SU-DHL-6 (cell line): ENCODE data around the gene KRTAP5-11.
"Not testable (repeated sequence)": the region's sequence is repeated elsewhere in the genome, so short reads cannot be mapped to it uniquely, and the experiment has no call there.

ENCODE experiments used
- H2AFZ ChIP-seq: fragments of 200-600 bp; sonication (generic); 2 replicates; pipeline ENCODE4 v1.6.1; 2014; ENCODE audit warnings: low read depth, mild to moderate bottlenecking, moderate library complexity, mixed read lengths, antibody characterized with exemption, low read length; ENCODE audit not compliant: severe bottlenecking
- H3F3A ChIP-seq: fragments of 200-600 bp; shearing (Covaris generic); 2 replicates; pipeline ENCODE4 v1.6.0; 2016; ENCODE audit warnings: antibody characterized with exemption, mild to moderate bottlenecking; ENCODE audit not compliant: insufficient read depth
- H3K27ac ChIP-seq: fragments of 200-600 bp; sonication (generic); 2 replicates; pipeline ENCODE4 v1.5.1; 2016; ENCODE audit warnings: low read depth, mild to moderate bottlenecking, low read length, moderate library complexity, mixed read lengths
- H3K27me3 ChIP-seq: fragments of 200-600 bp; sonication (generic), shearing (Covaris generic); 2 replicates; pipeline ENCODE4 v1.6.0; 2014; ENCODE audit warnings: mild to moderate bottlenecking, low read length
- H3K36me3 ChIP-seq: fragments of 200-600 bp; sonication (generic); 2 replicates; pipeline ENCODE4 v1.6.1; 2014; ENCODE audit warnings: mild to moderate bottlenecking, low read length, mixed read lengths
- H3K4me2 ChIP-seq: fragments of 300-600, 200-600 bp; shearing (Covaris generic), sonication (generic); 2 replicates; pipeline ENCODE4 v1.6.0; 2014; ENCODE audit warnings: low read length, low read depth, mild to moderate bottlenecking; ENCODE audit not compliant: poor library complexity, severe bottlenecking
- H3K4me3 ChIP-seq: fragments of 200-600 bp; sonication (generic); 2 replicates; pipeline ENCODE4 v1.5.1; 2014; ENCODE audit warnings: antibody characterized with exemption, low read length, mild to moderate bottlenecking, mixed read lengths; ENCODE audit not compliant: insufficient read depth, poor library complexity, severe bottlenecking
- H3K79me2 ChIP-seq: fragments of 200-600 bp; sonication (generic); 2 replicates; pipeline ENCODE4 v1.6.1; 2014; ENCODE audit warnings: mild to moderate bottlenecking, low read length, moderate library complexity; ENCODE audit not compliant: insufficient read depth
- H3K9ac ChIP-seq: fragments of 200-600 bp; sonication (generic); 2 replicates; pipeline ENCODE4 v1.7.0; 2014; ENCODE audit warnings: mild to moderate bottlenecking, low read length
- H3K9me2 ChIP-seq: fragments of 200-600 bp; sonication (generic); replicated peaks from 2 replicates; pipeline ENCODE4 v1.6.1; 2014; ENCODE audit warnings: low read length; ENCODE audit not compliant: insufficient read depth
- H3K9me3 ChIP-seq: fragments of 200-600 bp; sonication (generic); 2 replicates; pipeline ENCODE4 v1.6.1; 2014; ENCODE audit warnings: low read length, mixed read lengths; ENCODE audit not compliant: insufficient read depth
- H4K20me1 ChIP-seq: fragments of 200-600 bp; sonication (generic); 2 replicates; pipeline ENCODE4 v1.6.1; 2014; ENCODE audit warnings: low read depth, mild to moderate bottlenecking, antibody characterized with exemption, low read length, moderate library complexity, mixed read lengths
- TF ChIP-seq, protein P1 (sequence below): fragments of 200-600 bp; sonication (generic); IDR thresholded peaks from one replicate; pipeline ENCODE4 v1.5.1; 2017; ENCODE audit warnings: antibody characterized with exemption, mild to moderate bottlenecking, low read length, moderate library complexity; ENCODE audit not compliant: insufficient read depth, poor library complexity, severe bottlenecking

The KRTAP5-11 gene

DNA sequence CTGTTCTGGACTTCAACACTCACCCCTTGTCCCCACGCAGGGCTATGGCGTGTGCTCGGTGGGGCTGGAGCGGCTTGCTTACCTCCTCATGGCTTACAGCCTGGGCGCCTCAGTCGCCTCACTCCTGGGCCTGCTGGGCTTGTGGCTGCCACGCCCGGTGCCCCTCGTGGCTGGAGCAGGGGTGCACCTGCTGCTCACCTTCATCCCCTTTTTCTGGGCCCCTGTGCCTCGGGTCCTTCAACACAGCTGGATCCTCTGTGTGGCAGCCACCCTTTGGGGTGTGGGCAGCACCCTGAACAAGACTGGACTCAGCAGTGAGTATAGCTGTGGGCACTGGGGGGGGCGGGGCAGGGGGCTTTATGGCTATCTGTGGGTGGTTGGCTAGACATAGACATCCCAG lies 20.5 kb upstream of the KRTAP5-11 start:
- not testable (repeated sequence) for H2AFZ ChIP-seq, H3K36me3 ChIP-seq, H3K4me3 ChIP-seq, H3K4me2 ChIP-seq, H3K9me2 ChIP-seq, H3K9me3 ChIP-seq, H4K20me1 ChIP-seq, H3K27ac ChIP-seq, H3K27me3 ChIP-seq, H3F3A ChIP-seq, H3K79me2 ChIP-seq, H3K9ac ChIP-seq

DNA sequence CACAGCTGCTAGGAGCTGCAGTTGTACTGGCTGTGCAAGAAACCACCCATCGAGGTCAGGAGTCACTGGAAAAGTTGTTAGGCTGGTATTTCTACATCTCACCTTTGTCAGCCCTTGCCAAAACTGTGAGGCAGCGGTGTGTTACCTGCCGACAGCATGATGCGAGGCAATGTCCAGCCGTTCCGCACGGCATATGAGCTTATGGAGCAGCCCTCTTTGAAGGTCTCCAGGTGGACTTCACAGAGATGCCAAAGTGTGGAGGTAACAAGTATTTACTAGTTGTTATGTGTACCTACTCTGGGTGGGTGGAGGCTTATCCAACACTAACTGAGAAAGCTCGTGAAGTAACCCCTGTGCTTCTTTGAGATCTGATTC lies 6.9 kb upstream of the KRTAP5-11 start:
- not testable (repeated sequence) for H3K4me3 ChIP-seq, H2AFZ ChIP-seq, H3K9me3 ChIP-seq, H3K27me3 ChIP-seq, H3F3A ChIP-seq, H3K36me3 ChIP-seq, H3K27ac ChIP-seq, H3K9ac ChIP-seq, H3K9me2 ChIP-seq, H3K79me2 ChIP-seq, H4K20me1 ChIP-seq, H3K4me2 ChIP-seq

DNA sequence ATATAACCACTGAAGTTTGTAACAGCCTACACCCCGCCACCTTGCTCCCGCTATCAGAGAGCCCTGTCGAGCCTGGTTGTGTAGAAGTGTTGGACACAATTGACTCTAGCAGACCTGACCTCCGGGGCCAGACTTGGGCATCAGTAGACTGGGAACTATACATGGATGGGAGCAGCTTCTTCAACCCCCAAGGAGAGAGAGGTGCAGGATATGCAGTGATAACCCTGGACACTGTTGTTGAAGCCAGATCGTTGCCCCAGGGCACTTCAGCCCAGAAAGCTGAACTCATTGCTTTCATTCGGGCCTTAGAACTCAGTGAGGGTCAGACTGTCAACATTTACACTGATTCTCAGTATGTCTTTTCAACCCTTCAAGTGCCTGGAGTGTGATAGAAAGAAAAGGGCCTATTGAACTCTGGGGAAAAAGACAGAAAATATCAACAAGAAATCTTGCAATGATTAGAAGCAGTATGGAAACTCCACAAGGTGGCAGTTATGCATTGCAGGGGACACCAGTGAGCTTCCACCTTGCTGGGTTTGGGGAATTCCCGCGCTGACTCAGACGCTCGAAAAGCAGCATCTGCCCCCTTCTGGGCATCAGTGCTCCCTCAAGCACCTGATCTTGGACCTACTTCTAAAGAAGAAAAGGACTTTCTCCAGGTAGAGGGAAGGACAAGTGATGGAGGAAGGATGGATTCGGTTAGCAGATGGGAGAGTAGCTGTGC lies 6.3 kb upstream of the KRTAP5-11 start:
- TF ChIP-seq, protein P1, sequence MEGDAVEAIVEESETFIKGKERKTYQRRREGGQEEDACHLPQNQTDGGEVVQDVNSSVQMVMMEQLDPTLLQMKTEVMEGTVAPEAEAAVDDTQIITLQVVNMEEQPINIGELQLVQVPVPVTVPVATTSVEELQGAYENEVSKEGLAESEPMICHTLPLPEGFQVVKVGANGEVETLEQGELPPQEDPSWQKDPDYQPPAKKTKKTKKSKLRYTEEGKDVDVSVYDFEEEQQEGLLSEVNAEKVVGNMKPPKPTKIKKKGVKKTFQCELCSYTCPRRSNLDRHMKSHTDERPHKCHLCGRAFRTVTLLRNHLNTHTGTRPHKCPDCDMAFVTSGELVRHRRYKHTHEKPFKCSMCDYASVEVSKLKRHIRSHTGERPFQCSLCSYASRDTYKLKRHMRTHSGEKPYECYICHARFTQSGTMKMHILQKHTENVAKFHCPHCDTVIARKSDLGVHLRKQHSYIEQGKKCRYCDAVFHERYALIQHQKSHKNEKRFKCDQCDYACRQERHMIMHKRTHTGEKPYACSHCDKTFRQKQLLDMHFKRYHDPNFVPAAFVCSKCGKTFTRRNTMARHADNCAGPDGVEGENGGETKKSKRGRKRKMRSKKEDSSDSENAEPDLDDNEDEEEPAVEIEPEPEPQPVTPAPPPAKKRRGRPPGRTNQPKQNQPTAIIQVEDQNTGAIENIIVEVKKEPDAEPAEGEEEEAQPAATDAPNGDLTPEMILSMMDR, result peak; percentile 20
- not testable (repeated sequence) for H3K27ac ChIP-seq, H3K36me3 ChIP-seq, H4K20me1 ChIP-seq, H3K4me3 ChIP-seq, H3K9me3 ChIP-seq, H2AFZ ChIP-seq, H3K4me2 ChIP-seq, H3F3A ChIP-seq, H3K9me2 ChIP-seq, H3K27me3 ChIP-seq, H3K79me2 ChIP-seq, H3K9ac ChIP-seq

DNA sequence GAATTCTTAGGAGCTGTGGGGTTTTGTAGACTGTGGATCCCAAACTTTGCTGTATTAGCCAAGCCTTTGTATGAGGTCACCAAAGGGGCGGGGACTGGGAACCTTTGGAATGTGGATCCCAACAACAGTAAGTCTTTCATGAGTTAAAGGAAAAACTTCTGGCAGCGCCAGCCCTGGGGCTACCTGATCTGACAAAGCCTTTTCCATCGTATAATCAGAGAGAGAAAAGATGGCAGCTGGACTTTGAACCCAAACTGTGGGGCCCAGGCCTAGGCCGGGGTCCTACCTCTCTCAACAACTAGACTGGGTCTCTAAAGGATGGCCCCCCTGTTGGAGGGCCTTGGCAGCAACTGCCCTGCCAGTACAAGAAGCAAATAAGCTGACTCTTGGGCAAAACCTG lies 5.6 kb upstream of the KRTAP5-11 start:
- H3K4me2 ChIP-seq, H3K27me3 ChIP-seq, H3K4me3 ChIP-seq, H3K9me2 ChIP-seq, H3F3A ChIP-seq, H3K79me2 ChIP-seq, H3K36me3 ChIP-seq, H3K27ac ChIP-seq, H4K20me1 ChIP-seq, H2AFZ ChIP-seq, H3K9ac ChIP-seq, H3K9me3 ChIP-seq: not testable (repeated sequence)

DNA sequence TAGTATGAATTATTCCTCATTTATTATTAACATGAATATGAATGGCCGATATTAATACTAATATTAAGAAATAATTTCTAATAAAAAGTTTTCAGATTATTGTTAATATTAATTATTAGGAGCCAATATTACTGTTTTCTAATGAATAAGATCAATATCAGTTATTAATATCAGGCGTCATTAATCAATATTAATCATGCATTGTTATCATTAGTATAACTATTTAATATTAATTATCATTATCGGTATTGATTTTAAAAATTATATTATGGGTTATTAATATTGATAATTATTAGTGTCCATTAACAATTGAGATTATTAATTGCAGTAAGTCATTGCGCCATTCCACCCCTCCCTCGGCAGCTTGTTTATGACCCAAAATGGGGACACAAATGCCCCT lies 3.0 kb upstream of the KRTAP5-11 start:
- H2AFZ ChIP-seq, H3K9ac ChIP-seq, H4K20me1 ChIP-seq, H3K4me3 ChIP-seq, H3K9me3 ChIP-seq, H3K79me2 ChIP-seq, H3K36me3 ChIP-seq, H3F3A ChIP-seq, H3K27me3 ChIP-seq, H3K9me2 ChIP-seq, H3K27ac ChIP-seq, H3K4me2 ChIP-seq: not testable (repeated sequence)

DNA sequence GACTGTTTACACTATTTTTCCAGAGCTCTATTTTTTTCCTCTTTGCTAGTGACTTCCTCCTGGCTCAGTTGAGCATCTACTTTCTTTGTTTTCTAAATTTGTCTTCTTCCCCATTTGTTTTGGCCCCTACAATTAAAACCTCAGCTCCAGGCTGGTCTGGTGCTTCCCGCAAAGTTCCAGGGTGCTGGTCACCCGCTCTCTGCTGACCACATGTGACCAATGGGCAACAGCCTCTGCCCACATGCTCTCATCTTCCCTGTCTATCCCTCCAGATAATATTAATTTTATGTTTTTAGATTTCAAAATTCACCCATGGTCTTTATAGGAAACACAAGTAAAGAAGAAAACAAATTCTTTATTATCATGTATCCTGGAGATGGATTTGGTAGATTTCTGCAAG lies 294 bp upstream of the KRTAP5-11 start:
- not testable (repeated sequence) for H3K27me3 ChIP-seq, H3K4me3 ChIP-seq, H3K36me3 ChIP-seq, H3F3A ChIP-seq, H3K27ac ChIP-seq, H3K9me3 ChIP-seq, H2AFZ ChIP-seq, H4K20me1 ChIP-seq, H3K9ac ChIP-seq, H3K4me2 ChIP-seq, H3K79me2 ChIP-seq, H3K9me2 ChIP-seq
